ENCODE results near the gene WBP2NL. TPM values are rescaled to one million over a fixed set of nuclear protein-coding genes. Genes with fewer than 3 reads are reported as not detected.

Gene WBP2NL
- total RNA-seq, 4 donors from 2014 or later: 1.1 to 1.5 (median 1.3) TPM

DNA sequence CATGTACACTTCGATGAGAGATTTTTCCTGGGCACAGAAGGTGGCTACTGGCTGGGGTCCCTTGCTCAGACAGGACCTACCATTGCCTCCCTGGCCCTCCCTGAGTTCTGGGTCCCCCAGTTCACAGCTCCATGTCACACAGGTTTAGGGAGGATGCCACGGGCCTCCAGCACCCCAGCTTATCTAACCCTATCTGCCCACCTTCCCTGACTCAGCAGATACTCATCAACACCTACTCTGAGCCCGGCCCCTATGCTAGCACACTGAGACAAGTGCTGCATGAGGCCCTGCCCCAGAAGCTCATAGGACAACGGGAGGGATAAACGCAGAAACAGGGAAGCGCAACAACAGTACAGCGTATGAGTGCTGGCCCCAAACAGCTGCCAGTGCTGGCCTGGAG is 62.5 kb downstream of the WBP2NL start:
- TF ChIP-seq, protein P1, sequence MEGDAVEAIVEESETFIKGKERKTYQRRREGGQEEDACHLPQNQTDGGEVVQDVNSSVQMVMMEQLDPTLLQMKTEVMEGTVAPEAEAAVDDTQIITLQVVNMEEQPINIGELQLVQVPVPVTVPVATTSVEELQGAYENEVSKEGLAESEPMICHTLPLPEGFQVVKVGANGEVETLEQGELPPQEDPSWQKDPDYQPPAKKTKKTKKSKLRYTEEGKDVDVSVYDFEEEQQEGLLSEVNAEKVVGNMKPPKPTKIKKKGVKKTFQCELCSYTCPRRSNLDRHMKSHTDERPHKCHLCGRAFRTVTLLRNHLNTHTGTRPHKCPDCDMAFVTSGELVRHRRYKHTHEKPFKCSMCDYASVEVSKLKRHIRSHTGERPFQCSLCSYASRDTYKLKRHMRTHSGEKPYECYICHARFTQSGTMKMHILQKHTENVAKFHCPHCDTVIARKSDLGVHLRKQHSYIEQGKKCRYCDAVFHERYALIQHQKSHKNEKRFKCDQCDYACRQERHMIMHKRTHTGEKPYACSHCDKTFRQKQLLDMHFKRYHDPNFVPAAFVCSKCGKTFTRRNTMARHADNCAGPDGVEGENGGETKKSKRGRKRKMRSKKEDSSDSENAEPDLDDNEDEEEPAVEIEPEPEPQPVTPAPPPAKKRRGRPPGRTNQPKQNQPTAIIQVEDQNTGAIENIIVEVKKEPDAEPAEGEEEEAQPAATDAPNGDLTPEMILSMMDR (IDR thresholded peaks at IDR 0.05; ENCODE audit: low read depth): no peak

DNA sequence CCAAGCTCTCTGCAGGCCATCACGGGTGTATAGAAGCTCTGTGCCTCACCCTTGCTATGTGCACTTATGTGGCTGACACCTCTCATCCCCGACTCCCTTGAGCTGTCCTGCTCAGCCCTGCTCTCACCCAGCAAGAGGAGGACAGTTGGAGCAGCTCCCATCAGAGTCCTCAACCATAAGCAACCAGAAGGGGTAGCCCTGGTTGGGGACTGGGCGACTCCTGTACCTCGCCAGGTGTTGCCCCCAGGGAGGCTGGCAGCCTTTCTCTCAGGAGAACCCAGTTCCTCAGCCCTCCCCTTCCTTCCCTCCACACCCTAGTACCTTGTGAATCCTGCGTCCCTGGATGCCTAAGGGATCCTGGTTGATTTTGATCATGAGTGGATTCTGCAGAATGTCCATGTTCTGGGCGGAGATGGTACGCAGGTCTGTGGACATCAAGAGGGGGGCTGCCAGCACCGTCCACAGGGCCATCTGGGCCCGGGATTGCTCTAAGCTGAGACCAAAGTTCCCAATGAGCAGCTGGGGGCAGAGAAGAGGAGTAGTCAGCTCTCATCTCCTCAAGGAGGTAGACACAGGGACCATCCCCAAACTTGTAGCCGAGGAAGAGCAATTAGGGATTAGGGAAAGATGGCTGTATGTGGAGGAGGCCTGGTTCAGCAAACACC is 64.0 kb downstream of the WBP2NL start:
- TF ChIP-seq, protein P1 (IDR thresholded peaks at IDR 0.05; ENCODE audit: low read depth): no peak

DNA sequence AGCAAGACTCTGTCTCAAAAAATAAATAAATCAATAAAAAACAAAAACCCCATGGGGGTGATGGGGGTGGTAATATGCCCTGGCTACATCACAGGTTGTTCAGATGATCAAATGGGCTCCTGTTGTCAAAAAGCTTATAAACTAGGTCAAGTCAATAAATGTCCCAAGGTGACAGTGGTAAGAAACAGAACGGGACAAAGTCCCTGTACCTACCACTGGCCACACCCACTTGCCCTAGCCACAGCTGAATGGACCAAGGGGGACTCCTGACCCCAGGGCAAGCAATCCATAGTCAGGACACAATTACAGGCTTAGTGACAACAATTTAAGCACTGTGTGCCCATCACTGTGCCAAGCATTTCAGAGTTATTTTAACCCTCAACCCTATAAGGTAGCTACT is 66.0 kb downstream of the WBP2NL start:
- TF ChIP-seq, protein P1 (IDR thresholded peaks at IDR 0.05; ENCODE audit: low read depth): no peak

DNA sequence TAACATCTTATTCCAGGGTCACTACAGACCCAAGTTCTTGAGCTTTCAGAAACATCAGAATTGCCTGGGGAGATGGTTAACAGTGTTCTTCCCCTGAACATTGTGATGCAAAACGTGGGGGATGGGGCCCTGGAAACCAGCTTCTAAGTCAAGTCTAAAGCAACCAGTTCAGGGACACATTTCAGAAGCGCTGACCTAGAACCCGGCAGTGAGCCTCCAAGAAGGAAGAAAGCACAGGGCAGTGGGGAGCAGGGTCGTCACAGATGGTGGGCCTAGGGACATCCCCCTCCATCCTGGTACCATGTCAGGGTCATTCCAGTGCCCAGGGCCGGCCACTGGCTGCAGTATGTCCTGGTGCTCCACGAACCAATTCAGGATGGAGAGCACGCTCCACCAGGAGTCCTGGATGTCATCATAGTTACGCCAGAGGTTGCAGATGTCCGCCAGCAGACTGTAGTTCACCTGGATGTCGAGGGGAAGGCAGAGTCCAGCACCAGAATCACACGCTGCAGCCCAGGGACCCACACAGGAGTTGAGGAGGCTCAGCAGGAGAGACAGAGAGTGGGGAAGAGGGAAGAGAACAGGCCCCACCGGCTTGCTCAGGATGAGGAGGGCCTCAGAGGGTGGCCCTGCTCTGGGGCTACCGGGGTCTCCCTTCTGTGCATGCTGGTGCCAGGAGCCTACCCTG is 67.0 kb downstream of the WBP2NL start:
- TF ChIP-seq, protein P1 (IDR thresholded peaks at IDR 0.05; ENCODE audit: low read depth): no peak

DNA sequence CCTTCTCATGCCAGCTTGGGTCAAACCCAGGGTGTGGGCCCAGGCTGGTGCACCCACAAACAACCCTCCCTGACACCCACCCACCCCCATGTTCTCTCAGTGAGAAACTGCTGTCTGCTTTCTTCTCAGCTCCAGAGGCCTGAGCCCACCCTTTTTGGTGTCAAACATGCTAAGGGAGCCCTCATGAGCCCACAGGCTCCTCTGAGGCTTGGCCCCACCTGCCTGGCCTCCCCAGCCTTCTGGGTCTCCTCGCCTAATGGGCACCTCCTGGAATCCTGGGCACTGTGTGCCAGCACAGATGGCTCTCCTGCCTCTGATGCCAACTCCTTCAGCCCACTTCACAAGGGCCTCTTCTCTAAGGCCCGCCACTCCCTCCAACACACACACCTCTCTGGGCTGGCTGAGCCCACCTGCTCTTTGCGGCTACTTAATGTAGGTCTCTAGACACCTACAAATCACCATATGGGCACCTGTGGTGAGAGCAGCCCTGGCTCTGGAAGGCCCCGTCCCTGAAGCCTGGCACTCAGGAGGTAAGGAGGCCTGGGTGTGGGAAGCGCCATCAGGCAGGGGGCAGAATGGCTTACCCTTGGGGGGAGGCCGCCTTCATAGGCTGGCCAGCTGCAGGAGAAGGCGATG is 67.7 kb downstream of the WBP2NL start:
- TF ChIP-seq, protein P1 (IDR thresholded peaks at IDR 0.05; ENCODE audit: low read depth): no peak

DNA sequence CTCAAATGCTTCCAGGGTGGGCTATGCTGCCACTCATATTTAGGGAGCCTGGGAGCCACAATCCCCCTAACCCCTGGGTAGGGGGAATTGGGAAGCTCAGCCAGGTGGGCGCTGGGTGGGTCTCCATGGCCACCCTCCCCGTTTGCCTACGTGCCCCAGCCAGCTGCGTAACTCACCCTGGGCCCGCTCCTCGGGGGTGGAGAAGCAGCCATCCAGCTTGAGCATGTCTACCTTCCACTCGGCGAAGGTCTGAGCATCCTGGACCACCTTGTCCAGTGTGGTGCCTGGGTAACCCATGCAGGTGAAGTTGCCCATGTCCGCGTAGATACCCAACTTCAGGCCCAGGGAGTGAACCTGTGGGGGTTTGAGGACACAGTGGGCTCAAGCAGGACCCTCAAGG is 68.3 kb downstream of the WBP2NL start:
- TF ChIP-seq, protein P1 (IDR thresholded peaks at IDR 0.05; ENCODE audit: low read depth): no peak

DNA sequence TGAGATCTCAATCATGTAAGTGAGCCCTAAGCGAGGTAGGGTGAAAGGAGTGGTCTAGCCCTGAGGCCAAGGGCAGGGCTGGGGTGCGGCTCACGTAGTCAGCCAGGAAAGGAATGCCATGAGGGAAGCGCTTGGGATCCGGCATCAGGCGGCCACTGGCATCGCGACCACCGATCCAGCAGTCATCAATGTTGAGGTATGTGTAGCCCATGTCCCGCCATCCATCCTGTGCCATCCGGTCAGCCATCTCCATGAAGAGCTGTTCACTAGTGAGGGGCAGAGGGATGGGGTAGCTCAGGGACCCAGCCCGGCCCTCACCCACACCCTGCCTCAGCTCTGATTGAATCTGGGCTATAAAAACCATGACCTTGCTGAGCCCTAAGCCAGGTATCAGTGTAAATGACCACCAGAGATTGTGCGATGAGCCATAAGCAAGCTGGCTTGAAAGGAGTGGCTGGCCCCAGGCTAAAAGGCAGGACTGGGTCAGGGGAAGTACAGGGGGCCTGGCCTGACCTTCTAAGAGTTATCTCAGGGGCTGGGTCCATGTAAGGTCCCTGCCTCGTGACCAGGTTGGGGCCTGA is 69.2 kb downstream of the WBP2NL start:
- TF ChIP-seq, protein P1 (IDR thresholded peaks at IDR 0.05; ENCODE audit: low read depth): no peak

All from subcutaneous adipose tissue (tissue), 4 donors.